SH-SY5Y (cell line): ENCODE data around the gene GNAI1.

Experiments
- GATA2 ChIP-seq: IDR thresholded peaks from 2 replicates; pipeline ENCODE4 v1.6.1; 2011; ENCODE audit warnings: mild to moderate bottlenecking, low read depth, low read length
- GATA3 ChIP-seq: IDR thresholded peaks from 2 replicates; pipeline ENCODE4 v1.6.1; 2011; ENCODE audit warnings: low read depth, mild to moderate bottlenecking, low read length, moderate library complexity

DNA sequence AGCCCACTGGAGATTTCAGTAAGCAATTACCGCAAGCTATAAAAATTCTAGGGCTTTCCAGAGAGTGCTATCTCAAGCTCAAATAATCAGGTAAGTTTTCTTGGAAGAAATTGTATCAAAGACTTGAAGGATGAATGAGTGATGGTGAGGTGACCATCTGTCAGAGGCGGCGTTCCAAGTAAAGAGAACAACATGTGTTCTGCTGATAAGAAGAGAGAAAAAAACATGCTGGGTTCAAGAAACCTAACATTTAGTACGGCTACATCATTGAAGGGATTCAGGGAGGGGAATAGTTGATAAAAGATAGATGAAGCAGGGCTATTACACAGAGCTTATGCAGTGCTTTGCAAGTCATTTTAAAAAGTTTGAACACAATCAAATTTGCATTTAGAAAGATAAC lies 100.7 kb downstream of the GNAI1 start:
- no peak for TF ChIP-seq GATA3
- TF ChIP-seq GATA2 = no peak
